HepG2 (cell line): Measurements from ENCODE around the gene TOX2.

Source experiments
- CBFB ChIP-seq: sonication (generic); formaldehyde crosslinking; IDR thresholded peaks from 2 replicates; pipeline ENCODE4 v1.4.0; 2020; ENCODE audit warnings: missing genetic modification reagents
- HNRNPK ChIP-seq: fragments of 200-400 bp; formaldehyde crosslinking; IDR thresholded peaks from 2 replicates; pipeline ENCODE4 v1.6.1; 2018; ENCODE audit warnings: low read length, low read depth, moderate library complexity, mild to moderate bottlenecking; ENCODE audit not compliant: poor library complexity, severe bottlenecking
- JUNB ChIP-seq: sonication (generic); formaldehyde crosslinking; IDR thresholded peaks from 2 replicates; pipeline ENCODE4 v1.8.0; 2022; ENCODE audit warnings: missing genetic modification reagents, mild to moderate bottlenecking, borderline replicate concordance
- LCORL ChIP-seq, 2 experiments: fragments of 450-650 bp in 1 of 2; sonication (generic) in 1 of 2; formaldehyde crosslinking in 1 of 2; IDR thresholded peaks; 2 replicates each; pipeline versions ENCODE4 v1.5.0 to v1.6.1; 2017 to 2020; ENCODE audit warnings: antibody characterized with exemption in 1 of 2, missing genetic modification reagents in 1 of 2
- MXI1 ChIP-seq: IDR thresholded peaks from 3 replicates; pipeline ENCODE4 v1.6.1; 2012; ENCODE audit warnings: low read depth, low read length, inconsistent platforms, borderline replicate concordance
- RBM22 ChIP-seq: fragments of 200-400 bp; formaldehyde crosslinking; optimal IDR thresholded peaks from 2 replicates; pipeline ENCODE3; 2017; ENCODE audit warnings: mild to moderate bottlenecking, low read length, moderate library complexity

- TF ChIP-seq RBM22, result no peak
- TF ChIP-seq CBFB, result no peak
- no peak for TF ChIP-seq HNRNPK
- no peak for TF ChIP-seq JUNB (CRISPR knock-in tag)
- no peak for TF ChIP-seq MXI1
- no peak for TF ChIP-seq LCORL (IDR thresholded peaks at IDR 0.05)
- no peak for TF ChIP-seq LCORL (CRISPR knock-in tag; IDR thresholded peaks at IDR 0.05)
Measured at GRCh38 chr20:43917380-43917779, 2.7 kb downstream of the TOX2 start.
